ENCODE data around the gene HECW1. TPM values are rescaled to one million over a fixed set of nuclear protein-coding genes. Genes with fewer than 3 reads are reported as not detected.
A peak's percentile ranks its signal among the peaks of the same experiment; 100 is the strongest.
"Not testable (repeated sequence)": the region's sequence is repeated elsewhere in the genome, so short reads cannot be mapped to it uniquely, and the experiment has no call there.

HECW1 gene
- under 0.01 TPM in 1 of 2 replicates, not detected in the other for total RNA-seq (2014; rRNA removed; shearing (Covaris generic))
- not detected in 2 replicates for polyA plus RNA-seq (2015; cell fraction: cytosol; rRNA removed)
- polyA plus RNA-seq (2015; cell fraction: nucleus; rRNA removed): 0.11 TPM in 1 of 2 replicates, not detected in the other

DNA sequence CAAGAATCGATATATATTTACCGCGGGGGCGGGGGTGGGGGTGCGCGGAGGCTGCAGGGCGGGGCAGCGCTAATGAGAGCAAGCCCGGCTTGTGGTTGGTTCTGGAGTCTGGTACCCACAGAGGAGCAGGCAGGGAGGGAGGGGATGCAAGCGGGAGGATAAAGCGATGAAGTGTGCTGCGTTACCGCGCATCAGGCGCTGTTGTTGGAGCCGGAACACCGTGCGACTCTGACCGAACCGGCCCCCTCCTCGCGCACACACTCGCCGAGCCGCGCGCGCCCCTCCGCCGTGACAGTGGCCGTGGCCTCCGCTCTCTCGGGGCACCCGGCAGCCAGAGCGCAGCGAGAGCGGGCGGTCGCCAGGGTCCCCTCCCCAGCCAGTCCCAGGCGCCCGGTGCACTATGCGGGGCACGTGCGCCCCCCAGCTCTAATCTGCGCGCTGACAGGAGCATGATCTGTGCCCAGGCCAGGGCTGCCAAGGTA lies at the start of gene HECW1:
TSS of gene HECW1 (plus strand) at position 189 of the 482 bp plus-strand sequence. CDS start 131,259 bp downstream, outside the sequence.
- in situ Hi-C loops (cut with HindIII; ENCODE audit: low pct_unique_long_range_greater_than_20kb, low sequenced_read_pairs): no loop called here
- no peak for DNase-seq (ENCODE audit: low read depth, low spot score)

DNA sequence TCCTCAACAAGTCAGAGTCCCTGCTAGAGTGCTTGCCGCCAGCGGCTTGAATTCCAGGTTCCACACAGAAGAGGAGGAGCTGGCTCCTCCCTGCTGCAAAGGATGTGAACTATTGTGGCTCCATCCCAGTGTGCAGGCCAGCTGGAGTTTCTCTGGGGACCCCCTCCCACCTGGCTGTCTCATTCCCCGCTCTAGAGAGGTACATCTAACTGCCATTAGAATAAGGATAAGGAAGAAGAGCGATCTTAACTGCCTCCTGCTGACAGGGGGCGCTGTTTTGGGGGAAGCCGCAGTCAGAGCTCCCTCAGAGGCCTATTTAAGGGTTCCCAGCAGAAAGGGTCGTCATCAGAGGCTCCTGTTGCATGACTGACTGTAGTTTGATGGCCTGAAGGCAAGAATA lies 40.8 kb upstream of the HECW1 start:
- peak; percentile 58 for DNase-seq (ENCODE audit: low read depth, low spot score)
- in situ Hi-C loops (cut with HindIII; ENCODE audit: low pct_unique_long_range_greater_than_20kb, low sequenced_read_pairs): no loop called here

DNA sequence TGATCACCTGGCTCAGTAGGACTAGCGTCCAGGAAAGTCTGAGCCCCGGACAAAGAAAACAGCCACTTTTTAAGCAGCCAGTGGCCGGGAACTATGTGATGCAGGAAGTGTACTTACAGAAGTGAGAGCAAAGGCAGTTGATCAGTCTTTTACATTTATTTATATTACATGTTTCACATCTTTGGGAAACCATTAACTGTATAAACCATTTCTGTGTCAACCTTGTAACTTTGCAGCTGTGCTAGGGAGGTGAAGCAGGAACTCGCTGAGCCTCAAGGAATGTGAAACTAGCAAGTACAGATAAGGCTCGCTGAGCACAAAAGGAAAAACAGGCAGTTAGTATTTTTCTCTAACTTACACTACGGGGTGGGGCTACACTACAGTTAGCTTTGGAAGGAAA lies 39.9 kb upstream of the HECW1 start:
- no peak for DNase-seq (ENCODE audit: low read depth, low spot score)
- in situ Hi-C loops (cut with HindIII; ENCODE audit: low pct_unique_long_range_greater_than_20kb, low sequenced_read_pairs): no loop called here

DNA sequence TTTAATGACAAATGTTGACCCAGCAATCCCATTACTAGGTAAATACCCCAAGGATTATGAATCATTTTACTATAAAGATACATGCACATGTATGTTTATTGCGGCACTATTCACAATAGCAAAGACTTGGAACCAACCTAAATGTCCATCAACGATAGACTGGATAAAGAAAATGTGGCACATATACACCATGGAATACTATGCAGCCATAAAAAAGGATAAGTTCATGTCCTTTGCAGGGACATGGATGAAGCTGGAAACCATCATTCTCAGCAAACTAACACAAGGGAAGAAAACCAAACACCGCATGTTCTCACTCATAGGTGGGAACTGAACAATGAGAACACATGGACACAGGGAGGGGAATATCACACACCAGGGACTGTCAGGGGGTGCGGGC lies 38.6 kb upstream of the HECW1 start:
- in situ Hi-C loops (cut with HindIII; ENCODE audit: low pct_unique_long_range_greater_than_20kb, low sequenced_read_pairs); DNase-seq (ENCODE audit: low read depth, low spot score): not testable (repeated sequence)

DNA sequence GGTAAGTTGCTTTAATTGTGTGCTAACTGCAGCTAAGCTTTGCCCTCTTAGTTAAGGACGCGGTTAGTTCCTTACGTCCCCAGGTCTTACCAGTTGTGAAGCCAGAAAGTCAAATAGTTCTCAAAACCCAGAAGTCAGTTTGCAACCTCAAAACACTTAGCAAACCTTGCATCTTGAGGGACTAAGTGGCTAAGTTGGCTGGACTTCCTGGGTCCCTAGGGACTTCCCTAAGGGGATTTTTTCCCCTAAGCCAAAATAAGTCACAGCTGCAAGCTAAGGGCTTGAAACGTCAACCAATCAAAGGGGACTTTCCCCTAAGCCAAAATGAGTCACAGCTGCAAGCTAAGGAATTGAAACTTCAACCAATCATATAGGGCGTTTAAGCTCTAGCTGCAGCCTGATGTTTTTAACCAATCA lies 36.2 kb upstream of the HECW1 start:
- in situ Hi-C loops (cut with HindIII; ENCODE audit: low pct_unique_long_range_greater_than_20kb, low sequenced_read_pairs): no loop called here
- peak; percentile 35 for DNase-seq (ENCODE audit: low read depth, low spot score)

DNA sequence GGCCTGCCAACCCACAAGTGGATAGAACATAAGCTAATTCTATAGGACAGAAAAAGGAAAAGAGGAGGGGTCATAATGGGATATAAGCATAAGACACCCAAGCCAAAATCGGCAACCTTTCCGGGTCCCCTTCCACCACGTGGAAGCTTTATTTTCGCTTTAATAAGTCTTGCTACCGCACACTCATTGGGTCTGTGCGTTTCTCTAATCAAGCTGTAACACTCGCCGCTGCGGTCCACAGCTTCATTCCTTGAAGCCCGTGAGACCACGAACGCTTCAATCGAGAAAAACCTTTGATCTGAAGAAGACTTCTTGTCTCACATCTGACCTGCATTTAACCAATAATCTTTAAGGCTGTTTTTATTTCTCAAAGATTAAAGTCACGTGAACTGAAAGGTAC lies 35.8 kb upstream of the HECW1 start:
- DNase-seq (ENCODE audit: low read depth, low spot score): no peak
- in situ Hi-C loops (cut with HindIII; ENCODE audit: low pct_unique_long_range_greater_than_20kb, low sequenced_read_pairs): no loop called here

DNA sequence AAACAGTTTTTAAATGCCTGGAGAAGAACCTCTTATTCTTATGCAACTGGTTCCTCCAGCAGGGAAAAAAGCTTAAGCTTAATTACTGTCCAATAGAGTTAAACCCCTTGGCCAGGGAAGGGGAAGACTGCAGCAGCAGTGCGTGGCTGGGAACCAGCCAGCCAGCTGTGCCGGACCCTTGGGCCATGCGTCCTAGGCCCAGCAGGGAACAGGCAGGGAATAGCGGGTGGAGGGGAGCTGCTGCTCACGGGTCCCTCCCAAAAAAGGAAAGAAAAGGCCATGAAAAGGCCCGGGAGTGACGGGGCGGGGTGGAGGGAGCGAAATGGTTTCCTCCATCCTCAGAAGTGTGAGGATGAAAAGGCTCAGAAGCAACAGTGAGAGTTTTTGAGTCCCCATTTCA lies 35.2 kb upstream of the HECW1 start:
- DNase-seq (ENCODE audit: low read depth, low spot score): no peak
- in situ Hi-C loops (cut with HindIII; ENCODE audit: low pct_unique_long_range_greater_than_20kb, low sequenced_read_pairs): no loop called here

DNA sequence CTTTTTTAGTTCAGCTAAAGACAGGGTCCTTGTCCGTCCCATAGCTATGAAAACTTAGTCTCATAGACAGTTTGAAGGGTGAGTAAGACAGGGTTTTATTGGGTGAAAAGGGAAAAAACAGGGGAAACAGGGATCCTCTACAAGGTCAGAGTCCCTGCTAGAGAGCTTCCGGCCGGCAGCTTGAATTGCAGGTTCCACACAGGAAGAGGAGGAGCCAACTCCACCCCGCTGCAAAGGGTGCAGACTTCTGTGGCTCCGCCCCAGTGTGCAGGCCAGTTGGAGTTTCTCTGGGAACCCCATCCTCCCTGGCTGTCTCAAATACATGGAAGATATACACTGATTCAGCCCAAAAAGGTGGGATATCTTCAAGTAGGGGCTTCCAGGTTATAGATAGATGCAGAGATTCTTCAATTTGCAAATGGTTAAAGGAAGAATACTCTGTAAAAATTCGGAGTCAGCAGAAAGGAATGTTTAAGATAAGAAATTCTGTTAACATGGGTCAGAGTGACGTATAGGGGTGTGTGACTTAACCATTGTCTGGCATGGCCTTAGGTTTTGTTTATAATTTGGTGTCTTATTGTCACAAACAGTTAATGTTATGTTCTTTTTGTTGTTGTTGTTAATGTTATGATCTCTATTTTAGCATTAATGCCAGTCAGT lies 34.6 kb upstream of the HECW1 start:
- in situ Hi-C loops (cut with HindIII; ENCODE audit: low pct_unique_long_range_greater_than_20kb, low sequenced_read_pairs): no loop called here

DNA sequence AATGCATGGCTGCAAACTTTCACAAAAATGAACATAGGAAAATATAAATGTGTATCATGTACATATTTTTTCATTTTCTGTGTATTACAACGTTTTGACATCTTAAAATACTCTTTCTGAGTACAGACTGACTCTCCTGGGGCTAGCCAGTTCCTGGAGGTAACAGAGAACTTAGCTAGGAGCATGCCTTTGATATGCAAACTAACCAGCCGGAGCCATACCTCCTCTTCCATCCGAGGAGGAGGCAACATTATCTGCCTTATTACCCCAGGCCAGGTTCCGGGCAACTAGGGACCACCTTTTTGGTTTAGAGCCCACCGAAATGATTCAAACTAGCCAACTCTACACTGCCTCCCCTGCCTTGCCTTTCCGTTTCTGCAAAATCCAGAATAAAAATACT lies 33.7 kb upstream of the HECW1 start:
- in situ Hi-C loops (cut with HindIII; ENCODE audit: low pct_unique_long_range_greater_than_20kb, low sequenced_read_pairs): no loop called here
- no peak for DNase-seq (ENCODE audit: low read depth, low spot score)

More for the DNA sequence above, 34.6 kb upstream of the HECW1 start:
- DNase-seq (ENCODE audit: low read depth, low spot score): peak; percentile 17

DNA sequence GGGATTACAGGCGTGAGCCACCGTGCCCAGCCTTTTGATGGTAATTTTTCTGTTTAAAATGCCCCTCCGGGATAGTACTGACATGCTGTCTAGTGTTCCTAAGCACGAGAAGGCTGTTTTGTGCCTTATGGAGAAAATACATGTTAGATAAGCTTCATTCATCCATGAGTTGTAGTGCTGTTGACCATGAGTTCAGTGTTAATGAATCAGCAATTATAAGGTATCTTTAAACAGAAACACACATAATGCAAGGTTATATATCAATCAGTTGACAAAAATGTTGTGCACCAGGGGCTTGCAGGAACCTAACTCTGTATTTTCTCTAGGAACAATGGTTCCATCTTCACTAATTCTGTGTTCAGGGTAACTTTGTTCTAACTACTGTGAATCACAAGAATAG lies 30.8 kb upstream of the HECW1 start:
- in situ Hi-C loops (cut with HindIII; ENCODE audit: low pct_unique_long_range_greater_than_20kb, low sequenced_read_pairs): no loop called here
- no peak for DNase-seq (ENCODE audit: low read depth, low spot score)

DNA sequence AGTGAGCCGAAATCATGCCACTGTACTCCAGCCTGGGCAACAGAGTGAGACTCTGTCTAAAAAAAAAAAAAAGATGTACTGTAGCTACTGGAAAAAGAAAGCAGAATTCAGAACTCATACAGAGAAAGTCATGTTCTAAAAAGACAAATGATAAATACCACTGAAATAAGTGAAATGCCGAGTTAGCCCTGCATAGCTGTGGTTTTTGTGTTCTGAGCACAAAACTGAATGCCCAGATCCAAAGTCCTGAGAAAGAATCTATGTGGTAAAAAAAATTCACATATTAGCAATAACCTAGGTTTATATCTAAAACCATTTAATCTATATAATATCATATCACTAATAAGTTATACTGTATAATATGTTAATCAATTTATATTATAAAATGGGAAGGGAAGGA lies 29.3 kb upstream of the HECW1 start:
- DNase-seq (ENCODE audit: low read depth, low spot score): no peak
- in situ Hi-C loops (cut with HindIII; ENCODE audit: low pct_unique_long_range_greater_than_20kb, low sequenced_read_pairs): no loop called here

DNA sequence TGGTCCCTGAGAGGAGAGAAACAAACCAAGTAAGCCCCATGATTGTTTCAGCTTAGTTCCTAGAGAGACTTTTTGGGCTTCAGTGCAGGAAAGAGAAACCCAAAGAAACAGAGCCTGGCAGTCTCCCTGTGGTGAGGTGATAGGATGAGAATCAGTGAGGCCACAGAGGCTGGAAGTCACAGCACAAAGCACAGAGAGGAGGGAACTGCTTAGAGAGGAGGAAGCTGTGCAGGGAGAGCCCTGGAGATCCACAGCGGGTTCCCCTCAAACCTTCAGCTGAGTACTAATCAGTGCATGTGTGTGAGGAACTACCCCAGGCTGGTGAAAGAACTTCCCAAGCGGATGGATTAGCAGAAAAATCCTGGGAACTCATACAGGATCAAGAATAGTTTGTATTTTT lies 27.4 kb upstream of the HECW1 start:
- in situ Hi-C loops (cut with HindIII; ENCODE audit: low pct_unique_long_range_greater_than_20kb, low sequenced_read_pairs): no loop called here
- no peak for DNase-seq (ENCODE audit: low read depth, low spot score)

DNA sequence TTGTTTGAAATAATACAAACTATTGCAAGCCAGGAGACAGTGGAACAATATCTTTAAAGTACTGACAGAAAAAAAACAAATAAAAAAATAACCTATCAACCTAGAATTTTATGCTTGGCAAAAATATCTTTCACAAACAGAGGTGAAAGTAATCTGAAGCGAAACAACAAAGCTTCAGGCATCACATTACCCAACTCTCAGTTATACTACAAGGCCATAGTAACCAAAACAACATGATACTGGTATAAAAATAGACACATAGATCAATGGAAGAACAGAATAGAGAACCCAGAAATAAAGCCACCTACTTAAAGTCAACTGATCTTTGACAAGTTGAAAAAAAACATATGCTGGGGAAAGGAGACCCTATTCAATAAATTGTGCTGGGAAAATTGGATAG lies 26.5 kb upstream of the HECW1 start:
- in situ Hi-C loops (cut with HindIII; ENCODE audit: low pct_unique_long_range_greater_than_20kb, low sequenced_read_pairs): no loop called here
- DNase-seq (ENCODE audit: low read depth, low spot score): no peak

DNA sequence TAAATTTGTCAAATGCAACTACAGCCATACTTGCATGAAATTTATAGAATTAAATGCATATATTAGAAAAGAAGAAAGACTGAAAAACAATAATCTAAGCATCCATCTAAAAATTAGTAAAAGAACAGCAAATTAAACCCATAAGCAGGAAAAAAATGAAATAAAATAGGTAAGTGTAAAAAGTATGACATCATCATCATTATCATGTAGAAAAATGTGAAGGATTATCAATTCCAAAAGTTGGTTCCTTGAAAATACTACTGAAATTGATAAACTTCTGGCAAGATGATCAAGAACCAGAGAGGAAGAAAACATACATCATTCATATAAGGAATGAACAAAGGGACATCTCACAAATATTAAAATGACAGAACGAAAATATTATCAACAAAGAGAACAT lies 19.6 kb upstream of the HECW1 start:
- no peak for DNase-seq (ENCODE audit: low read depth, low spot score)
- in situ Hi-C loops (cut with HindIII; ENCODE audit: low pct_unique_long_range_greater_than_20kb, low sequenced_read_pairs): no loop called here

DNA sequence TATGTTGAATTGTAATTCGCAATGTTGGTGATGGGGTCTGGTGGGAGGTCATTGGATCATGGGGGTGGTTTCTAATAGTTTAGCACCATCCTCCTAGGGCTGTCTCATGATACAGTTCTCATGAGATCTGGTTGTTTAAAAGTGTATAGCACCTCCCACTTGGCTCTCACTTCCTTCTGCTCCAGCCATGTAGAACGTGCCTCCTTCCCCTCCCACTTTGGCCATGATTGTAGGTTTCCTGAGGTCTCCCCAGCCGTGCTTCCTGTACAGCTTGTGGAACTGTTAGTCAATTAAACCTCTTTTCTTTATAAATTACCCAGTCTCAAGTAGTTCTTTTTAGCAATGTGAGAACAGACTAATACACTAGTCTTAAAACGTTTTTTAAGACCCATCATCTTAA lies 15.6 kb upstream of the HECW1 start:
- no peak for DNase-seq (ENCODE audit: low read depth, low spot score)
- in situ Hi-C loops (cut with HindIII; ENCODE audit: low pct_unique_long_range_greater_than_20kb, low sequenced_read_pairs): no loop called here

DNA sequence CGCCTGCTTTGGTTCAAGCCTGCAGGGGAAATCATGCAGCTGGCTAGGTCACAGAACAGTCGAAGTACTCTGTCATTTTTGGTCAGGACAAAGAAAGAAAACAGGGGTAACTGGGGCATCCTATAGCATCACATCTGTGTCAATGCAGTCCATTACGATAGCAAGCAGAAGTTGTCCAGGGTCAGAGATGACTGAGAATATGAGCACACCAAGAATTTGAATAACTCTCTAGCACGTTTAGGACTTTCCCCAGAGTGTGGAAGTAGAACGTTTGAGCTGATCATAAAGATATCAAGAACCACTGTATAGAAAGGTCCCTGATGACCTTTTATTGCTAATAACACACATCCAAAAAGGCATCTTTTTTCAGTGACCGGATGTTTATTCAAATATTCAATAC lies 12.7 kb upstream of the HECW1 start:
- in situ Hi-C loops (cut with HindIII; ENCODE audit: low pct_unique_long_range_greater_than_20kb, low sequenced_read_pairs): no loop called here
- no peak for DNase-seq (ENCODE audit: low read depth, low spot score)

DNA sequence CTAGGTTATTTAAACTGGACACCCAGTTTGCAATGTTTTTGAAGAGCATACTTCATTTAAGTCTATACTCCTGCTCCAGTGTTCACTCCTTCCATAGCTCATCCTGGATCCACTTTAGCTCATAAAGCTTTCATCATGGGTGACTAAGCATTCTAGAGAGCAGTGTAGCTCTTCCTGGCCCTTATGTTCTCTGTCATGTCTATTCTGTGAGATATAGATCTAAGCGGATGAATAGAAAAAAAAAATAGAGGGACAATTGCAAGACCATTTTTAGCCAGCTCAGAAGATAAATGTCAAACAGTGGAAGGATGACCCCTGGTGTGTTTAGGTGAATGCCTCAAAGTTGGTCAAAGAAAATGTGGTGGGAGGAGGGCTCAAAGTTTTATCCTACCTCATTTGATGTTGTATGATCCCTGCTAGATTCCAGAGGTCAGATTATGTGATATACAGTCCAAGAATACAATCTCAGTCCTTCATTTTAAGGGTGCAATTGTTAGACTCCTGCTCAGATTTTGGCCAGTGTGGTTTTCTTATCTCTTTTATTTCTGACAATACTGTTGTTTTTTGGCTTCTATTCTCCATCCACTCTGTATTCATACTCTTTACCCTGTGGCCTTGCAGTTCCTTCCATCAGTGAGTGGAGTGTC lies 7.5 kb upstream of the HECW1 start:
- no peak for DNase-seq (ENCODE audit: low read depth, low spot score)

DNA sequence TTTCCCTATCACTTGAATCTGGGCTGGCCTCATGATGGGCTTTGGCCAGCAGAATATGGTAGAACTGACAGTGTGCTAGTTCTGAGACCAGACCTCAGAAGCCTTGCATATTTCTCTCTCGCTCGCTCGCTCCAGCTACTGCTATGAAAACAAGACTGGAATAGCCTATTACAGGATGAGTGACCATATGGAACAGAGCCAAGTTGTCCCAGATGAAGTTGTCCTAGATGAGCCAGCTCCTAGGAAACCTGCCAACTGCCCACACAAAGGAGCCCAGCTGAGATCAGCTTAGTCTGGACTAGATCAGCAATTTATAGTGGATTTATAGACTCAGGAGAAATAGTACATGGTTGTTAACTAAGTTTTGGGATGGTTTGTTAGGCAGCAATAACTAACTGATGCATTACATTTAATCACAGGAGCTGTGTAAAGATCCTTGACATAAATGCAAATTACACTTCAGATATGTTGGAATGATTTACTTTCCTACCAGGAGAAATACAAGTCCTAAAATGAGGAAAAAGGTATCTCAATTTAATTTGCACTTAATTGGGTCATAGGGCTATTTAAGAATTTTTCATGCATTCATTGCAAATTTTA lies 6.8 kb upstream of the HECW1 start:
- in situ Hi-C loops (cut with HindIII; ENCODE audit: low pct_unique_long_range_greater_than_20kb, low sequenced_read_pairs): no loop called here
- DNase-seq (ENCODE audit: low read depth, low spot score): no peak

More for the DNA sequence above, 7.5 kb upstream of the HECW1 start:
- in situ Hi-C loops (cut with HindIII; ENCODE audit: low pct_unique_long_range_greater_than_20kb, low sequenced_read_pairs): no loop called here

Data from SK-MEL-5 (cell line).